Endometrium (tissue), 2 donors: Measurements from ENCODE around the gene AIG1.

ENCODE experiments used
- FAIRE-seq: peaks from 2 replicates; lab custom pipeline; 2012; peaks lifted over from hg19 to GRCh38; lab: Jason Lieb, UNC
- donor health status: control.
- donor health status: control.

The AIG1 gene

DNA sequence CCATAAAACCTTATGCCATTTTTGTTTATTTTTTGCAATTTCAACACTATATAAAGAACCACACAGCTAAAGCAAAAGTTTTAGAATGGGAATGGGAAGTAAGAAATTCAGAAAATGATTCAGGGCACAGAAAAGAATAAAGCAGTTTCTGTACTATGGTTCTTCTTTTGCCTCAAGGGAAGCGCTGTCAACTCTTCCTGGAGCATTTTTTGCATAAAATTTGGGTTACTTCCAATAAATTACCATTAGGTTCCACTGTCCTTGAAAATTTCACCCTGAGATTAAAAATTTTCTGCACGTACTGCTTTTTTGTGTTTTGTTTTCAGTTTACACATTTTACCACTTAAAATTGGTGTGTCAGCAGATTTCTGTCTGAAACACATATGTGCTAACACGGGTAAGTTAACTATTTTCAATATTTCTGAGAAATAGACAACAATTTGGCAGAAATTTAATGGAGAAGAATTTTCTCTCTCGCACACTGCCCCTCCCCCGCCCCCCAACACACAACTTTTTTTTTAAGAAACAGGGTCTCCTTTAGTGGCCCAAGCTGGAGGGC lies 310.2 kb downstream of the AIG1 start:
- no peak for FAIRE-seq

DNA sequence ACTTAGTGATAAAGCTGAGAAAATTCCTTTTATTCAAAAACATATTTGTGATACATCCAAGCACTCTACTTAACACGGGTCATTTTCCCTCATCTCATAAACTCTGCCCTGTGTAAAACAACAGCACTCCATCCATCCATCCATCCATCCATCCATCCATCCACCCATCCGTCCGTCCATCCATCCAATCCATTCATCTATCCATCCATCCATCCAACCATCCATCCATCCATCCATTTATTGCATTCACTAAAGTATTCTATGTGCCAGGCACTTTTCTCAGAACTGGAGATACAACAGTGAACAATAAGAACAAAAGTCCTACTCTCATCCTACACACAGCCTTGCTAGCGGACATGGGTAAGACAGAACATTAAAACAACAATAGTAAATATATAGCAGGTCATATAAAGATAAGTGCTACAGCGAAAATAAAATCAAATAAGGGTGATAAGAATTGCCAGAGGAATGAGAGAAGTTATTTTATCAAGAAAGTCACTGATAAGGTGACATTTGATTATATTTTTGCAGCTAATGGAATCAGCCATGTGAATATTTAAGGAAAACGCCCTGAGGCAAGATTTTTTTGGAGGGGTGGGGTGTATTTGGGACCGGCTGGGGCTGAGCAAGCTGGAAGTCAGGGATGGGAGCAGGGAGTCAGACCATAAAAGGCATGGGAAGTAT lies 311.7 kb downstream of the AIG1 start:
- no peak for FAIRE-seq

DNA sequence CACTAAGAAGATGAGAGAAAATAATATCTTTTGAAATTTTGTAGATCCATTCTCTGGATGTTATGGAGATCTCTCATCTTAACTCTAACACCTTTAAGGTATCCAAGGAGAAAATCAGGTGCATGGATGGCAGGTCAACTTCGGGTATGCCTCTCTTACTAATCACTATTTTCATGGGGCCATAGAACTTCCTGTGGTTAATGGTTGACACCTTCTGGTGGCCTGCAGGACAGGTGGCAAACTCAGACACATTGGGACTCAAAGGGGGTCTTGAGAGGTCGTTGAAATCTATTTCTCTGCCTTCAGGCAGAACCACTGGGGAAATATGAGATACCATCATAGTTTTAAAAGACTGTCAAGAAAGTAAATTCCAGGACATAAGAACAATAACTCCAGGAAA lies 313.3 kb downstream of the AIG1 start:
- FAIRE-seq = no peak

DNA sequence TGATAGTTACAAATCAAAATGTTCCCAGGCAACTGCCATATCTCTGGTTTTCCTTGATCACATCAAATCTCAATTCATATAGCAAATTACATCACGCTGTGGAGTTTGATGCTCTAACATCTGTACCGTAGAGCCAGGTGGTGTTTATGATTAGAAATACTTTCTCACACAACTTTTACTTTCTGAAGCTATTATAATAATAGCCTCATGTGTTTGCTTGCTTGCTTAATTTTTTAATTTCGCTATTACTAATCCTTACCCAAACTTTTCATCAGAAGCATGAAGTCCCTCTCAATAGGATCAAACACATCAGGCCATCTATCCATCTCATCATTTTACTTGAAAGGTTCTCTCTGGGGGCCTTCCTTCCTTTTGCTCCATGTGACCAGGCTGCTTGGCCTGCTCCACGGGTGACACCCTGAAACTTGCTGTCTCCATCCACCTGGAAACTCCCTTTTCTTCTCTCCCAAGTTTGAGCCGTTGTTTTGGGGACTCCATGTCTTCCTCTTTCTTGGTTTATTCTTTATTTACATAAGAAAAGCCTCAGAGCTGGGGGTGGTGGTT lies 314.4 kb downstream of the AIG1 start:
- FAIRE-seq = no peak

DNA sequence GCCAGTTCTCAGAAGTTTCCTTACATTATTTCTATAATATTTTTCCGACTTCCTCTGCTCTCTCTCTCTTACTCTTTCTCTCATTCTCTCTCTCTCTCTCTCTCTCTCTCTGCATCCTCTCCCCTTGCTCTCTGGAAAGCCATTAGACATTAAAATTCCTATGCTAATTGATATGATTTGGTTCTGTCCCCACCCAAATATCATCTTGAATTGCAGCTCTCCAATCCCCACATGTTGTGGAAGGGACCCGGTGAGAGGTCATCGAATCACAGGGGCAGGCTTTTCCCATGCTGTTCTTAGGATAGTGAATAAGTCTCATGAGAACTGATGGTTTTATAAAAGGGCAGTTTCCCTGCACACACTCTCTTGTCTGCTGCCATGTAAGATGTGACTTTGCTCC lies 315.7 kb downstream of the AIG1 start:
- FAIRE-seq = no peak

DNA sequence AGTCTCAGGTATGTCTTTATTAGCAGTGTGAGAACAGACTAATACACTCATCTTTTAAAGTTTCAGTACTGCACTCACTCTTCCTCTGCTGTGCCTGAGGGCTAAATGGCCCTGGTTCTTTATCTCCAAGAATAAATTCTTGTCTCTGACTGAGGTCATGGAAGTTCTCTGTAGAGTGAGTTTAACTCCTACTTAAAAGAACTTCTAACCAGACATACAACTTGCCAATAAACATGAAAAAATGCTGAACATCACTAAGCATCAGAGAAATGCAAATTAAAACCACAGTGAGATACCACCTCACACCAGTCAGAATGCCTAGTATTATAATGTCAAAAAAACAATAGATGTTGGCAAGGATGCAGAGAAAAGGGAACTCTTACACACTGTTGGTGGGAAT lies 316.2 kb downstream of the AIG1 start:
- FAIRE-seq = no peak

DNA sequence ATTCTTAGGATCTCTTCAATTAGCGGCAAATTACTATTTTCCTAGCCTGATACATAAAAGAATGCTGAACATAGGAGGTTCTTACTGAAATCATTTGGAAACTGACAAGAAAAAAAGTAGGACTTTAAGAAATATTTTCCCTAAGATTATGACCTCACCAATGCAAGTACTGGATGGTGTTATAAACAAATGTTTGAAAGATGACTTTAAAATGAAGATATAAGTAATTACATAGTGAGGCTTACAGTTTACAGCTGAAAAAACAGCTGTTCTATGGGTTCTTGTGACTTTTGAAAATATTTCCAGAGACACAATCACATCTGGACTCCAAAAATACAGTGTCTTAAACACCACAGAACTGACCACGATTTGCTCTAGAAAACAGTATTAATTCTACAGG lies 324.9 kb downstream of the AIG1 start:
- no peak for FAIRE-seq

DNA sequence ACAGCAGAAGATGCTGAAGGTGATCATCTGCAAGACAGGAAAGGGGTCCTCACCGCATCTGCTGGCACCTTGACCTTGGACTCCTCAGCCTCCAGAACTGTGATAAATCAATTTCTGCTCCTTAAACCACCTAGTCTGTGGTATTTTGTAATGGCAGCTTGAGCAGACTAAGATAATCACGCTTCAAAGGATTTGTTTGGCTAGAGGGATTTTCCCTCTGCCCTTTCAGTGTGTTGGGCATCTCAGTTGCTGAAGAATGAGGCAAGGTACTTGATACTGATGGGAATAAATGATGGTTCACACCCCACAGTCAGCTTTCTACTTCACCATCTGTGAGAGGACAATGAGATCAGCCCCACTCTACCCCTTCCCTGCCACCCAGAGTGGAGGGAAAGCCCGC lies 329.6 kb downstream of the AIG1 start:
- no peak for FAIRE-seq
